DND-41 (cell line): ENCODE measurements around the gene HSD17B11.

Experiments used
- CTCF ChIP-seq: IDR thresholded peaks from 2 replicates; pipeline ENCODE4 v1.5.1; 2012; ENCODE audit warnings: borderline replicate concordance, low read length, moderate library complexity, mild to moderate bottlenecking; ENCODE audit not compliant: poor library complexity, severe bottlenecking; ENCODE audit errors: extremely low read depth
- EZH2 ChIP-seq: IDR thresholded peaks from 3 replicates; pipeline ENCODE4 v1.6.1; 2012; ENCODE audit warnings: borderline replicate concordance, low read depth, mild to moderate bottlenecking, moderate library complexity, low read length, inconsistent platforms; ENCODE audit not compliant: severe bottlenecking

- no peak for TF ChIP-seq CTCF
- no peak for TF ChIP-seq EZH2
These were observed 13.2 kb downstream of the HSD17B11 start for GRCh38 chr4:87377816-87378215.
